ENCODE results near the gene QDPR.

The QDPR gene

DNA sequence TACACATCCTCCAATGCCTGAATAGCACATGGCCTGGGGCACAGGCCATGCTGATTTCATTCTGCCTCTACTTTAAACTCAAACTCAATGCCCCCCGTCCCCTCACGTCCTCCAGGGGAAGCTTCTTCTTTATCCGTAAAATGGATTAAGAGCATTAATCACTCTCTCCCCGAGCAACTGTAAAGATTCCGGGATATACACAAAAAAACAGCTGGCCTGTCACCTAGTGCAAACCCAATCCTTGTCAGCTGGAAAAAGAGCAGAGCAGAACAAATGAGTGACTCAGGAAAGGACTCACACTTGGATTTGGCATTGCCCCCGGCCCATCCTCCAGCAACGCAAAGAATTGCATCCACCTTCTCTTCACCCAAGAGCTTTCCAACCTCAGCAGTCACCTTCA, 7.8 kb downstream of the QDPR start:
- ATAC-seq, result no peak
- peak; percentile 45; the same call in 1 of the 2 replicates for TF ChIP-seq ZFP3 (CRISPR knock-in tag; IDR thresholded peaks at IDR 0.05)
- no peak; the same call in 1 of the 2 replicates for TF ChIP-seq ISL1 (CRISPR knock-in tag; IDR thresholded peaks at IDR 0.05)

DNA sequence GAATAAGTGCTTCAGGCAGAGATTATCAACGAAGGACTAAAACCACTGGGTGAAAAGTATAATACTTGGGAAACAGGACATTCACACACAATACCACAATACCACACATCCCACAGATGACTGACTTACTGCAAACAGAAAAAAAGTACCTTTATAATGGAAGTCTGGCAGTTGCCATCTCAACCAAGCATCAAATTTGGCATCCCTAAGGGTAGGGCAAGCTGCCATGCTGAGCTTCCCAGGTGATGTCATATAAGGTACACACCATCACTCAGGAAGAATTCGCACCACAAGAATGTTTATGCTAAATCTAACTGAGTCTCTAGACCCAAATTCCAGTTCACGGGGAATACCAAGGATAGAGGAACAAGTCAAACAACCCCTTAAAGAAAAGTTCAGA, 9.1 kb downstream of the QDPR start:
- ATAC-seq, result no peak
- no peak for TF ChIP-seq RARB (CRISPR knock-in tag; IDR thresholded peaks at IDR 0.05)
- TF ChIP-seq PPARA (CRISPR knock-in tag; IDR thresholded peaks at IDR 0.05; ENCODE audit: borderline replicate concordance), result no peak
- no peak for TF ChIP-seq ZNF565 (CRISPR knock-in tag; conservative IDR thresholded peaks at IDR 0.05; ENCODE audit: low read depth)
- no peak for TF ChIP-seq ZNF70 (CRISPR knock-in tag; IDR thresholded peaks at IDR 0.05)

DNA sequence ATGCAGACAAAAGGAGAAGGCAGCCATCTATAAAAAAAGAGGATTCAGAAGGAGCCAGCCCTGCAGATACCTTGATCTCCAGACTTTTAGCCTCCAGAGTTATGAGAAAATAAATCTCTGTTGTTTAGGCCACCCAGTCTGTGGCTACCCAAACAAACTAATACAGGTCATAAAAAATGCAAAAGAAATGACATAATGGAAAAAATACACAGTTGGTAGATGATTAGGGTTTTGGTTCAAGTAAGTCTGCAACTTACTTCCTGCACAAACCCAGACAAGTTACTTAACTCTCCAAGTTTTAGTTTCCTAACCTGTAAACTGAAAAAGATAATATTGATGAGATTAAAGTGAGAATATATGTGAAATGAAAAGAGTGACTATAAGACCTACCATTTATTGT, 11.3 kb downstream of the QDPR start:
- ATAC-seq, result no peak
- TF ChIP-seq, protein P1, sequence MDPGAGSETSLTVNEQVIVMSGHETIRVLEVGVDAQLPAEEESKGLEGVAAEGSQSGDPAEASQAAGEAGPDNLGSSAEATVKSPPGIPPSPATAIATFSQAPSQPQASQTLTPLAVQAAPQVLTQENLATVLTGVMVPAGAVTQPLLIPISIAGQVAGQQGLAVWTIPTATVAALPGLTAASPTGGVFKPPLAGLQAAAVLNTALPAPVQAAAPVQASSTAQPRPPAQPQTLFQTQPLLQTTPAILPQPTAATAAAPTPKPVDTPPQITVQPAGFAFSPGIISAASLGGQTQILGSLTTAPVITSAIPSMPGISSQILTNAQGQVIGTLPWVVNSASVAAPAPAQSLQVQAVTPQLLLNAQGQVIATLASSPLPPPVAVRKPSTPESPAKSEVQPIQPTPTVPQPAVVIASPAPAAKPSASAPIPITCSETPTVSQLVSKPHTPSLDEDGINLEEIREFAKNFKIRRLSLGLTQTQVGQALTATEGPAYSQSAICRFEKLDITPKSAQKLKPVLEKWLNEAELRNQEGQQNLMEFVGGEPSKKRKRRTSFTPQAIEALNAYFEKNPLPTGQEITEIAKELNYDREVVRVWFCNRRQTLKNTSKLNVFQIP (CRISPR knock-in tag; IDR thresholded peaks at IDR 0.05; ENCODE audit: borderline replicate concordance, low read depth), result no peak
- TF ChIP-seq TCF4 (CRISPR knock-in tag; IDR thresholded peaks at IDR 0.05; ENCODE audit: borderline replicate concordance) (no peak), BACH2 (CRISPR knock-in tag; IDR thresholded peaks at IDR 0.05; ENCODE audit: borderline replicate concordance) (no peak)

DNA sequence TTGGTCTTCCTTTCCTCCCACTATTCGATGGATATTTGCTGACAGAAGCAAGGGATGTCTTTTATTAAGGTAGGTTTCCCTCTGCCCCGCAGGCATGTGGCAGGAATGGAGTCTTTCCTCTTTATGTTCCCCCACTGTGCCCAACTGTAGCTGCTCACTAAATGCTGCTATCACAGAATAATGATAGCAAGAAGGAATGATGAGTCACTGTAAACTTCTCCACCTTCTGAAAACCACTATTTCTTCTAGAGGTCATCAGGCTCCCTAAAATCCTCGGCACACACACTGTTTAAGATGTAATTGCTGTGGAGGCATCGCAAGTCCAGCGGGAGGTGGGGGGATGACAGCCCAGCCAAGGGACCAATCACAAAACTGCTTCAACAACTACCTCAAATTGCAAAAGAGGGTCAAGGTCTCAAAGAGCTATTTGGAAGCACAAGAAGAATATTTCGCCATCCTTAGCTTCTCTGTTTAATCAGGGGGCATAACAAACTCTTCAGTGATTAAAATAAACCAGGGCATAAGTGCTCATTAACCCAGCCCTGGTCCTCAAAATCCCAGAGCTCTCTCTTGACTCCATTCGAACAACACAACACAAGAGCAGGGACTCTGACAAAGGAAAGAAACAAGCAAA, 13.9 kb downstream of the QDPR start:
- TF ChIP-seq, protein P2, sequence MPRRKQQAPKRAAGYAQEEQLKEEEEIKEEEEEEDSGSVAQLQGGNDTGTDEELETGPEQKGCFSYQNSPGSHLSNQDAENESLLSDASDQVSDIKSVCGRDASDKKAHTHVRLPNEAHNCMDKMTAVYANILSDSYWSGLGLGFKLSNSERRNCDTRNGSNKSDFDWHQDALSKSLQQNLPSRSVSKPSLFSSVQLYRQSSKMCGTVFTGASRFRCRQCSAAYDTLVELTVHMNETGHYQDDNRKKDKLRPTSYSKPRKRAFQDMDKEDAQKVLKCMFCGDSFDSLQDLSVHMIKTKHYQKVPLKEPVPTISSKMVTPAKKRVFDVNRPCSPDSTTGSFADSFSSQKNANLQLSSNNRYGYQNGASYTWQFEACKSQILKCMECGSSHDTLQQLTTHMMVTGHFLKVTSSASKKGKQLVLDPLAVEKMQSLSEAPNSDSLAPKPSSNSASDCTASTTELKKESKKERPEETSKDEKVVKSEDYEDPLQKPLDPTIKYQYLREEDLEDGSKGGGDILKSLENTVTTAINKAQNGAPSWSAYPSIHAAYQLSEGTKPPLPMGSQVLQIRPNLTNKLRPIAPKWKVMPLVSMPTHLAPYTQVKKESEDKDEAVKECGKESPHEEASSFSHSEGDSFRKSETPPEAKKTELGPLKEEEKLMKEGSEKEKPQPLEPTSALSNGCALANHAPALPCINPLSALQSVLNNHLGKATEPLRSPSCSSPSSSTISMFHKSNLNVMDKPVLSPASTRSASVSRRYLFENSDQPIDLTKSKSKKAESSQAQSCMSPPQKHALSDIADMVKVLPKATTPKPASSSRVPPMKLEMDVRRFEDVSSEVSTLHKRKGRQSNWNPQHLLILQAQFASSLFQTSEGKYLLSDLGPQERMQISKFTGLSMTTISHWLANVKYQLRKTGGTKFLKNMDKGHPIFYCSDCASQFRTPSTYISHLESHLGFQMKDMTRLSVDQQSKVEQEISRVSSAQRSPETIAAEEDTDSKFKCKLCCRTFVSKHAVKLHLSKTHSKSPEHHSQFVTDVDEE (CRISPR knock-in tag; IDR thresholded peaks at IDR 0.05), result no peak
- TF ChIP-seq ZFP3 (CRISPR knock-in tag; IDR thresholded peaks at IDR 0.05) (no peak), ZNF70 (CRISPR knock-in tag; IDR thresholded peaks at IDR 0.05) (no peak), ESRRG (CRISPR knock-in tag; IDR thresholded peaks at IDR 0.05) (no peak), ARNTL (CRISPR knock-in tag; IDR thresholded peaks at IDR 0.05; ENCODE audit: borderline replicate concordance, low read depth) (no peak)
- no peak for ATAC-seq

DNA sequence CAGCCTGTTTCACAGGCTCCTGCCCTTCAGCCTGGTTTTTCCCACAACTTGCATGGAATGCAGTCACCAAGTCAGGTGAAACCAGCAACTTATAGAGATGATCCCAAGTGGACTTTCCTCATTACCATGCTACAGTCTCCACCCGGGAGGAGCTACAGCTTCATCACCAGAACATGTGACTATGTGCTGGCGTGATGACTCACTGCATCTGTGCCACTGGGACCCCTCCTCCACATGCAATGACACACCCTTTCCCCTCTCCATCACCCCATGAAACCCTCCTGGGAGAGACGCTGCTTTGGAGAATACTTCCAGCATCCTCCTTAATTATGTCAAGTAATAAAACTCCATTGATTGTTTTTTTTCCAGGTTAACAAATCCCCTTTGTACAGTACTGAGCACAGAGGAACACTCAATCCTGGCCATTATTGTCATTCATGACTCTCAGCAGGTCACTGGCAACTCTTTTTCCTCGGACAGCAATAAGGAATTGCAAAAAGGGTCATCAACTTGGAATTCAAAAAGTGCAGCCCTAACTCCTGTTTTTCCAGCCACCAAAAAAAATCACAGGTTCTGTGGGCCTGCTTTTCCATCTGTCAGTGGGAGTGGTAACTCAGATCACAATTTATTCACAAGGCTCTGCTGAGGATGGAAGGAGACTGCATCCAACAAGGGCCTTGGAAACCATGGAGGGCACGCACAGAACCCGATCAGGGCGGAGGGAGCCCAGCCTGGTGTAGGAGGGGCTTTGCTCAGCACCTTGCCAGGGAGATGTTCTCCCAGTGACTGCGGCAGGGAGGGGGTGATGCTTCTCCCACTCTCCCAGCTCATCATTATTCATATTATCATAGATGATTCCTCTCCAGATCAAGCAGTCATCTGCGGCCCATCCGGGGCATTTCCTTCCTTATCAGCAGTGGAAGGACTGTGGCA, 17.4 kb downstream of the QDPR start:
- ATAC-seq, result peak; percentile 19; the same call in 2 of the 3 replicates
- TF ChIP-seq, protein P1 (CRISPR knock-in tag; IDR thresholded peaks at IDR 0.05; ENCODE audit: borderline replicate concordance, low read depth), result no peak
- TF ChIP-seq ZNF565 (CRISPR knock-in tag; conservative IDR thresholded peaks at IDR 0.05; ENCODE audit: low read depth) (no peak), CSDC2 (CRISPR knock-in tag; IDR thresholded peaks at IDR 0.05) (no peak), ZNF70 (CRISPR knock-in tag; IDR thresholded peaks at IDR 0.05) (no peak), BACH2 (CRISPR knock-in tag; IDR thresholded peaks at IDR 0.05; ENCODE audit: borderline replicate concordance) (no peak), PPARA (CRISPR knock-in tag; IDR thresholded peaks at IDR 0.05; ENCODE audit: borderline replicate concordance) (no peak), TOX (CRISPR knock-in tag; IDR thresholded peaks at IDR 0.05; ENCODE audit: borderline replicate concordance) (no peak), ESRRG (CRISPR knock-in tag; IDR thresholded peaks at IDR 0.05) (no peak), RARB (CRISPR knock-in tag; IDR thresholded peaks at IDR 0.05) (no peak), TCF4 (CRISPR knock-in tag; IDR thresholded peaks at IDR 0.05; ENCODE audit: borderline replicate concordance) (no peak), ZC3H10 (CRISPR knock-in tag; IDR thresholded peaks at IDR 0.05) (no peak), SNAI2 (CRISPR knock-in tag; IDR thresholded peaks at IDR 0.05) (no peak), ARNTL (CRISPR knock-in tag; IDR thresholded peaks at IDR 0.05; ENCODE audit: borderline replicate concordance, low read depth) (no peak)
- TF ChIP-seq, protein P3, sequence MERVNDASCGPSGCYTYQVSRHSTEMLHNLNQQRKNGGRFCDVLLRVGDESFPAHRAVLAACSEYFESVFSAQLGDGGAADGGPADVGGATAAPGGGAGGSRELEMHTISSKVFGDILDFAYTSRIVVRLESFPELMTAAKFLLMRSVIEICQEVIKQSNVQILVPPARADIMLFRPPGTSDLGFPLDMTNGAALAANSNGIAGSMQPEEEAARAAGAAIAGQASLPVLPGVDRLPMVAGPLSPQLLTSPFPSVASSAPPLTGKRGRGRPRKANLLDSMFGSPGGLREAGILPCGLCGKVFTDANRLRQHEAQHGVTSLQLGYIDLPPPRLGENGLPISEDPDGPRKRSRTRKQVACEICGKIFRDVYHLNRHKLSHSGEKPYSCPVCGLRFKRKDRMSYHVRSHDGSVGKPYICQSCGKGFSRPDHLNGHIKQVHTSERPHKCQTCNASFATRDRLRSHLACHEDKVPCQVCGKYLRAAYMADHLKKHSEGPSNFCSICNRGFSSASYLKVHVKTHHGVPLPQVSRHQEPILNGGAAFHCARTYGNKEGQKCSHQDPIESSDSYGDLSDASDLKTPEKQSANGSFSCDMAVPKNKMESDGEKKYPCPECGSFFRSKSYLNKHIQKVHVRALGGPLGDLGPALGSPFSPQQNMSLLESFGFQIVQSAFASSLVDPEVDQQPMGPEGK (CRISPR knock-in tag; IDR thresholded peaks at IDR 0.05; ENCODE audit: borderline replicate concordance), result no peak
- TF ChIP-seq, protein P2 (CRISPR knock-in tag; IDR thresholded peaks at IDR 0.05), result no peak
- TF ChIP-seq, protein P4, sequence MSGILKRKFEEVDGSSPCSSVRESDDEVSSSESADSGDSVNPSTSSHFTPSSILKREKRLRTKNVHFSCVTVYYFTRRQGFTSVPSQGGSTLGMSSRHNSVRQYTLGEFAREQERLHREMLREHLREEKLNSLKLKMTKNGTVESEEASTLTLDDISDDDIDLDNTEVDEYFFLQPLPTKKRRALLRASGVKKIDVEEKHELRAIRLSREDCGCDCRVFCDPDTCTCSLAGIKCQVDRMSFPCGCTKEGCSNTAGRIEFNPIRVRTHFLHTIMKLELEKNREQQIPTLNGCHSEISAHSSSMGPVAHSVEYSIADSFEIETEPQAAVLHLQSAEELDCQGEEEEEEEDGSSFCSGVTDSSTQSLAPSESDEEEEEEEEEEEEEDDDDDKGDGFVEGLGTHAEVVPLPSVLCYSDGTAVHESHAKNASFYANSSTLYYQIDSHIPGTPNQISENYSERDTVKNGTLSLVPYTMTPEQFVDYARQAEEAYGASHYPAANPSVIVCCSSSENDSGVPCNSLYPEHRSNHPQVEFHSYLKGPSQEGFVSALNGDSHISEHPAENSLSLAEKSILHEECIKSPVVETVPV (CRISPR knock-in tag; IDR thresholded peaks at IDR 0.05), result no peak
